NCI-H1105 (cell line): ENCODE results near the gene CRCP.

ENCODE experiments used
- DNase-seq: peaks from one replicate; lab custom pipeline; 2025; lab: John Stamatoyannopoulos, UW

The CRCP gene

DNA sequence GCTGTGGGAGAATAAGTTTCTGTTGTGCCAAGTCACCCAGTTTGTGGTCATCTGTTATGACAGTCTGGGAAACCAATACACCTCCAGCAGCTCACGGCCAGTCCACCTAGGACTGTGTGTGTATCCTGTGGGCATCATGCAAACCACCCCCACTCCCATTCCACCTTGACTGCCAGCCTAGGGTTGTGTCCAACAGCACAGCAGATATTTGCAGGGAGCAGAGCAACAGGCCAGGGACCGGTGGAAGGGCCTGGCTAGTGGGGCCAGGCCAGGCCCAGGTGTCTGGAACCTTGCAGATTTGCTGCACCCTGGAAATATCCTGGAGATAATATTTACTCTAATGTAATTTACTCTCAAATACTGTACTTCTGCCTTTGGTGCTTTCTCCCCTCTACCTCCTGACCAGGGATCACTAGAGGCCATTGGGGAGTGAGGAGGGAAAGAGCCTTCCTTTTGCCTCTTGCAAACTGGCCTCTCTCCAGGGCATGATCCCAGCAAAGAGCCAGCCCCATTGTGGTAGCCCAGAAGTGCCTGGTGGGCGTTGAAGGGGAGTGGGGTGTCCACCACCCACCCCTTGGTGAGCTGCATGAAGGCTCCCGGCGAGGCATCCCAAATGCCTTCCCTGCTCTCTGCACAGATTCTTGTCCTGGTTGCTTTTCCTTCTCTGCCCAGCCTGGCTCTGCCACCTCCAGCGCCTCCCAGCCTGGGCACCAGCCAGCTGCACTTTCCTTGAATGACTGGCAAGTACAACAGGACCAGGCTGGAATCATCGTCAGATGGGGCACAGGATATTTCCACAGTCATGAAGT lies 75.3 kb downstream of the CRCP start:
- no peak for DNase-seq

DNA sequence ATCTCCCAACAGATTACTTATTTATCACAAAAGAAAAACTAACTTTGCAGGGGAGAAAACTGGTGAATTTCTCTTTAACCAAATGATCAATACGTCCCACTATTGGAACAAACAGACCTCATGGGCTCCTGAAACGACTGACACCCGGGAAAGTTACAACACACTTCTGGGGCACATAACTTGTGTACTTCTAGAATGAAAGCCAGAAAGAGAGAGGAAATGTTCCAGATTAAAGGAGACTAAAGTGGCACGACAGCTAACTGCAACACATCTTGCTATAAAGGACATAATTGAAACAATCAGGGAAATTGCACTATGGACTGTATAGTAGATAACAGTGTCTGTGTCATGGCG lies 75.8 kb downstream of the CRCP start:
- no peak for DNase-seq

DNA sequence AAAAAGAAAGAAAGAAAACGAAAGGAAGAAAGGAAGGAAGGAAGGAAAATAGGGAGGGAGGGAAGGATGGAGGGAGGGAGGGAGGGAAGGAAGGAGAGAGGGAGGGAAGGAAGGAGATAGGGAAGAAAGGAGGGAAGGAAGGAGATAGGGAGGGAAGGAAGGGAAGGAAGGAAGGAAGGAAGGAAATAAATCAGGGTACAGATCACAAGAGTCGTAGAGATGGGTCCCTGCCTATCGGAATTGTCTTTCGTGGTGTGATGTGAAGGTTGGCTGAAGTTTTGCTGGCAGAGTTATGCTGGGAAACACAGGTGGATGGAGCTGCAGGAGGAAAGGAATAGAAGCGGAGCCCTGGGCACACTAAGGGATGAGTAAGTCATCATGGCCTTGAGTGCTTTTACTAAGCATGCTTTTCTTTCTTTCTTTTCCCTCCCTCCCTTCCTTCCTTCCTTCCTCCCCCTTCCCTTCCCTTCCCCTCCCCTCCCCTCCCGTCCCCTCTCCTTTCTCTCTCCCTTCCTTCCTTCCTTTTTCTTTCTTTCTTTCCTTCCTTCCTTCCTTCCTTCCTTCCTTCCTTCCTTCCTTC lies 78.6 kb downstream of the CRCP start:
- no peak for DNase-seq

DNA sequence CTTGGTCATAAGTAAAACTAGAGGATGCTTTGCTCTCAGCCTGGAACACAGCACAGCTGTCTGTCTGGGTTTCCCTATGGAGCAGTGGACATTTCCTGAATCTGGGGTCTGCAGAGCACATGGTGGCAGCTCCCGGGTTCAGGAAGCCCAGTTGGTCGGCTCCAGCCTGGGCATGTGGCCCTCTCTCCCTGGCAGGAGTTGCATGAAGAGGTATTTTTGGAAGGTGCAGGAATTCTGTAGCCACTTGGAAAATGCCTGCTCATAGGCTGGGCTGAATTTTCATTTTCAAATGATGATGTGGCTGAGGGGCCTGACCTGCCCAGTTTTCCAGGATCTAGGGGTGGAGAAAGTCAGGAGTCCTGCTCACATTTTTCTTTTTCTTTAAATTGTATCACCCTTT lies 83.8 kb downstream of the CRCP start:
- DNase-seq: no peak

DNA sequence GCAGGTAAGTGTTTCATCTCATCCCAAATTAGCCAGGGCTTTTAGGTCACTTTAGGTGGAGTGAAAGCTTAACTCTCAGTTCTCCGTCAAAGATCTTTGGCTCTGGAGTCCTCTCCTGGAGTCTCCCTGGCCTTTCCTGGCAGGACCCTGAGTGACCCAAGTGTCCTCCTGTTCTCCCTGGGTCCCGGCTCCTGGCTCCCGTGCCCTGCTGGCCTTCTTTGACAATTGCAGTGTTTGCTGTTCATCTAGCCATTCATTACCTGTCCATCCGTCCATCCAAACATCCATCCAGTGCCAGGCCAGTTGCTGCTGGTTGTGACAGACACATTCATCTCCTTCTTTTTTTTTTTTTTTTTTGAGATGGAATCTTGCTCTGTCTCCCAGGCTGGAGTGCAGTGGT lies 84.3 kb downstream of the CRCP start:
- no peak for DNase-seq

DNA sequence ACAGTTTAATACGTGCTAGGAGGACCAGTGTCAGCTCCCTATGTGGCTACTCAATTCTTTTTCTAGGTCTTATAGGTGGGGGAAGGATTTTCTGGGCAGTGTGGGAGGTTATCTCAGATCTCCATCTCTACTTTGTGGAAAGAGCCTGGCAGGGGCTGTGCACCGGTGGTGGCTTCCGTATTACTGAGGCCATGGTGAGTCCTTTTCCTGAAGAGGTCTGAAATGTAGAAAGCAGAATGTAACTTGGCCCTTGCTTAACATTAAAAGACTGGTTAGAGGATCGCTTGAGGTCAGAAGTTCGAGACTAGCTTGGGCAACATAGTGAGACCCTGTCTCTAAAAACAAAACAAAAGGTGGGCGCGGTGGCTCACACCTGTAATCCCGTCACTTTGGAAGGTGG lies 87.8 kb downstream of the CRCP start:
- no peak for DNase-seq
